SK-N-MC (cell line): ENCODE results near the gene GPNMB.

Experiments used
- EZH2 ChIP-seq: fragments of 200-600 bp; sonication (generic); IDR thresholded peaks from one replicate; pipeline ENCODE4 v1.6.1; 2017; ENCODE audit warnings: antibody characterized with exemption
- POLR2AphosphoS5 ChIP-seq: IDR thresholded peaks from 2 replicates; pipeline ENCODE4 v1.6.1; 2012; ENCODE audit warnings: mild to moderate bottlenecking, low read depth, low read length, borderline replicate concordance

DNA sequence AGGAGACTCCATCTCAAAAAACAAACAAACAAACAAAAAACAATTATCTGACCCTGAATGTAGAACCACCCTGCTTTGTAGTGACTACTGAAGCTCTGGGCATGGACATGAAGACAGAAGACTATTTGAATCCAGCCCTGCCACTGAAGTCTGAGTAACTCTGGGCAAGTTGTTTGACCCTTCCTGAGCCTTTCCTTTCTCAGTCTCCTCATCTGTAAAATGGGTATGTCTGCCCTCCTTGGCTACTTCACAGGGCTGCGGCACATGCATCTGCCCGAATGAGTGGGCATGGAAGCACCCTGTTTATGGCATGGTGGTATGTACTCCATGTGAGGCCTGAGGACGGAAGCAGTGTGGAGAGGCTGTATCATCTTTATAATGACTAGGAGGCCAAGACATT lies 30.4 kb downstream of the GPNMB start:
- TF ChIP-seq POLR2AphosphoS5 = no peak
- no peak for TF ChIP-seq EZH2
